H9 (cell line): ENCODE results near the gene SLC9A1. TPM values are rescaled to one million over a fixed set of nuclear protein-coding genes. Genes with fewer than 3 reads are reported as not detected.
"Not testable (repeated sequence)": the region's sequence is repeated elsewhere in the genome, so short reads cannot be mapped to it uniquely, and the experiment has no call there.

Experiments used
- DNase-seq: peaks from one replicate; pipeline ENCODE4 v3.0.0-alpha.2; 2017
- H2AFZ ChIP-seq: one replicate; pipeline ENCODE4 v1.6.1; 2013; ENCODE audit warnings: mild to moderate bottlenecking, low read length, control low read depth, moderate library complexity
- H2AK5ac ChIP-seq: 2 replicates; pipeline ENCODE4 v1.6.1; 2013; ENCODE audit warnings: low read length, control low read depth, mixed read lengths; ENCODE audit not compliant: insufficient read length
- H2BK120ac ChIP-seq: one replicate; pipeline ENCODE4 v1.6.1; 2013; ENCODE audit warnings: low read depth, mild to moderate bottlenecking, low read length, control low read depth, inconsistent platforms; ENCODE audit not compliant: poor library complexity, severe bottlenecking
- H2BK12ac ChIP-seq: 2 replicates; pipeline ENCODE4 v1.6.1; 2013; ENCODE audit warnings: low read length, control low read depth, mixed read lengths, low read depth; ENCODE audit not compliant: insufficient read length
- H2BK15ac ChIP-seq: 2 replicates; pipeline ENCODE4 v1.6.1; 2013; ENCODE audit warnings: low read depth, low read length, control low read depth
- H2BK20ac ChIP-seq: one replicate; pipeline ENCODE4 v1.6.1; 2013; ENCODE audit warnings: low read depth, mild to moderate bottlenecking, low read length, control low read depth, inconsistent platforms; ENCODE audit not compliant: poor library complexity, severe bottlenecking
- H2BK5ac ChIP-seq: 2 replicates; pipeline ENCODE4 v1.6.1; 2013; ENCODE audit warnings: low read length, control low read depth, mixed read lengths; ENCODE audit not compliant: insufficient read length
- H3K14ac ChIP-seq: 2 replicates; pipeline ENCODE4 v1.6.1; 2013; ENCODE audit warnings: low read length, control low read depth; ENCODE audit not compliant: insufficient read depth
- H3K18ac ChIP-seq: 2 replicates; pipeline ENCODE4 v1.6.1; 2013; ENCODE audit warnings: low read depth, mild to moderate bottlenecking, mixed read lengths, low read length, control low read depth; ENCODE audit not compliant: insufficient read length
- H3K23ac ChIP-seq: 2 replicates; pipeline ENCODE4 v1.6.1; 2013; ENCODE audit warnings: low read length, control low read depth, mixed read lengths, low read depth; ENCODE audit not compliant: insufficient read length
- H3K23me2 ChIP-seq: 2 replicates; pipeline ENCODE4 v1.6.1; 2013; ENCODE audit warnings: low read depth, mild to moderate bottlenecking, mixed read lengths, low read length, control low read depth; ENCODE audit not compliant: insufficient read length, poor library complexity, severe bottlenecking
- H3K27ac ChIP-seq: 2 replicates; pipeline ENCODE4 v1.5.1; 2013; ENCODE audit warnings: low read length, control low read depth, mixed read lengths, low read depth; ENCODE audit not compliant: insufficient read length
- H3K27me3 ChIP-seq: 2 replicates; pipeline ENCODE4 v1.6.1; 2013; ENCODE audit warnings: low read length, control low read depth, inconsistent platforms; ENCODE audit not compliant: insufficient read depth
- H3K4ac ChIP-seq: 2 replicates; pipeline ENCODE4 v1.6.1; 2013; ENCODE audit warnings: low read depth, mild to moderate bottlenecking, control low read depth, inconsistent platforms, low read length, moderate library complexity
- H3K4me1 ChIP-seq: 2 replicates; pipeline ENCODE4 v1.6.1; 2013; ENCODE audit warnings: low read length, control low read depth, inconsistent platforms; ENCODE audit not compliant: insufficient read depth
- H3K4me2 ChIP-seq: 2 replicates; pipeline ENCODE4 v1.6.1; 2013; ENCODE audit warnings: low read length, control low read depth, mixed read lengths; ENCODE audit not compliant: insufficient read length, insufficient read depth
- H3K56ac ChIP-seq: 2 replicates; pipeline ENCODE4 v1.6.1; 2013; ENCODE audit warnings: low read depth, mild to moderate bottlenecking, mixed read lengths, low read length, control low read depth; ENCODE audit not compliant: insufficient read length
- H3K79me1 ChIP-seq: 2 replicates; pipeline ENCODE4 v1.6.1; 2013; ENCODE audit warnings: low read depth, mild to moderate bottlenecking, moderate library complexity, low read length, control low read depth, inconsistent platforms; ENCODE audit not compliant: insufficient read depth, poor library complexity, severe bottlenecking
- H3K79me2 ChIP-seq: 2 replicates; pipeline ENCODE4 v1.6.1; 2013; ENCODE audit warnings: low read length, control low read depth, inconsistent platforms; ENCODE audit not compliant: insufficient read depth
- H3K9ac ChIP-seq: 2 replicates; pipeline ENCODE4 v1.6.1; 2013; ENCODE audit warnings: low read length, control low read depth, mixed read lengths; ENCODE audit not compliant: insufficient read length; ENCODE audit errors: extremely low read depth
- H3K9me3 ChIP-seq: one replicate; pipeline ENCODE4 v1.6.1; 2013; ENCODE audit warnings: low read depth, low read length, inconsistent platforms; ENCODE audit not compliant: control insufficient read depth
- H3T11ph ChIP-seq: one replicate; pipeline ENCODE4 v1.6.1; 2013; ENCODE audit warnings: mild to moderate bottlenecking, low read length, control low read depth, inconsistent platforms
- H4K20me1 ChIP-seq: one replicate; pipeline ENCODE4 v1.6.1; 2013; ENCODE audit not compliant: control insufficient read depth, insufficient read length, insufficient read depth
- H4K5ac ChIP-seq: 2 replicates; pipeline ENCODE4 v1.6.1; 2013; ENCODE audit warnings: low read depth, mild to moderate bottlenecking, mixed read lengths, low read length, control low read depth; ENCODE audit not compliant: insufficient read length
- H4K8ac ChIP-seq: replicated peaks from 2 replicates; pipeline ENCODE4 v1.6.1; 2013; ENCODE audit warnings: low read length, control low read depth, mixed read lengths, low read depth; ENCODE audit not compliant: insufficient read length
- H4K91ac ChIP-seq: 2 replicates; pipeline ENCODE4 v1.6.1; 2013; ENCODE audit warnings: low read depth, mild to moderate bottlenecking, moderate library complexity, mixed read lengths, low read length, control low read depth; ENCODE audit not compliant: insufficient read length
- H3K27ac Mint-ChIP-seq, 3 experiments: 2 replicates in 2 of 3; 3 replicates in 1 of 3; pipeline ENCODE4 v1.8.0; 2020 to 2021; ENCODE audit warnings: mixed read lengths in 3 of 3, mild to moderate bottlenecking in 1 of 3, moderate library complexity in 1 of 3
- H3K27me3 Mint-ChIP-seq: 2 replicates; pipeline ENCODE4 v1.8.0; 2021; ENCODE audit warnings: low read depth, mild to moderate bottlenecking, moderate library complexity, mixed read lengths
- H3K36me3 Mint-ChIP-seq, 3 experiments: 2 replicates in 2 of 3; 3 replicates in 1 of 3; pipeline ENCODE4 v1.8.0; 2020 to 2021; ENCODE audit warnings: low read depth in 3 of 3, mixed read lengths in 3 of 3; ENCODE audit not compliant: insufficient read depth in 1 of 3
- H3K4me1 Mint-ChIP-seq, 2 experiments: 2 replicates each; pipeline ENCODE4 v1.8.0; 2020; ENCODE audit warnings: mixed read lengths in 2 of 2
- H3K4me3 Mint-ChIP-seq, 2 experiments: 2 replicates in 1 of 2; 3 replicates in 1 of 2; pipeline ENCODE4 v1.8.0; 2020 to 2021; ENCODE audit warnings: mild to moderate bottlenecking in 2 of 2, mixed read lengths in 2 of 2, moderate library complexity in 1 of 2
- H3K9me3 Mint-ChIP-seq, 2 experiments: 2 replicates in 1 of 2; 3 replicates in 1 of 2; pipeline ENCODE4 v1.8.0; 2020; ENCODE audit warnings: mild to moderate bottlenecking in 2 of 2, mixed read lengths in 2 of 2, moderate library complexity in 1 of 2
- WGBS: extraction: QIAGEN DNeasy Blood & Tissue Kit; methylation state at CpG from one replicate; pipeline ENCODE4 v1.1.7; 2013; ENCODE audit warnings: missing lambda C conversion rate, low lambda C conversion rate, mixed read lengths; ENCODE audit not compliant: insufficient read length; ENCODE audit errors: extremely low coverage; 5-methylcytosine and 5-hydroxymethylcytosine counted together
- total RNA-seq: library from RNA; stranded (reverse); gene quantifications from 2 replicates; pipeline ENCODE4 v1.2.1, GENCODE V29; 2021
- TF ChIP-seq, protein P1 (sequence below): fragments of 200-600 bp; sonication (generic); conservative IDR thresholded peaks from 3 replicates; pipeline ENCODE4 v1.8.0; 2021; ENCODE audit warnings: antibody characterized with exemption, mild to moderate bottlenecking

Gene SLC9A1
- total RNA-seq, 1 experiment from 2014 or later: 20.8 TPM

DNA sequence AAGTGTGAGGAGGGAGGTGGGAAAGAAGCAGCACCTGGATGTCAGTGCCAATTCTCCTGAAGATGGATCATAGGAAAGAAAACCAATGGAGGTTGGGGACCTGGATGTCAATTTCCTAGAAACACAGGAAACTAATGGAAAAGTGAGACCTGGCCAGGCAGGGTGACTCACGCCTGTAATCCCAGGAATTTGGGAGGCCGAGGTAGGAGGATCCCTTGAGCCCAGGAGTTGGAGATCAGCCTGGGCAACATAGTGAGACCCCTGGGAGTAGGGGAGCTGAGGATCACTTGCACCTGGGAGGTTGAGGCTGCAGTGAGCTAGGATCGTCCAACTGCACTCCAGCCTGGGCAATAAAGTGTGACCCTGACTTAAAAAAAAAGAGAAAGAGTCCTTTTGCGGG is 21.4 kb upstream of the SLC9A1 start:
- no peaks in the 10 kb centered on the region for H3K79me1 ChIP-seq
- H2AK5ac ChIP-seq: no peak overlapping the region
- no peak overlapping the region for H3K9ac ChIP-seq
- no peak overlapping the region for H3T11ph ChIP-seq
- H2BK12ac ChIP-seq: no peak overlapping the region
- no peak overlapping the region for H3K27ac ChIP-seq
- H3K23ac ChIP-seq: no peak overlapping the region
- no peaks in the 10 kb centered on the region for H3K4me1 ChIP-seq
- Mint-ChIP-seq H3K9me3 (peaks cover 16 to 28% of the 10 kb centered on the region in 2 experiments), H3K36me3 (peaks cover 0 to 5% (median 4%) of the 10 kb centered on the region in 3 experiments; a peak in 3 of 7 replicates), H3K27me3 (peaks cover 1% of the 10 kb centered on the region), H3K4me3 (no peak overlapping the region), H3K27ac (no peak overlapping the region), H3K4me1 (0 out of 4 replicates have a peak, but pooled peaks cover 0 to 2% of the 10 kb centered on the region in 2 experiments)
- no CpG with 5 or more reads among the region's 4 CpGs for WGBS
- H4K5ac ChIP-seq: no peak overlapping the region
- H3K14ac ChIP-seq: no peak overlapping the region
- H3K56ac ChIP-seq: no peak overlapping the region
- H3K18ac ChIP-seq: no peak overlapping the region
- no peaks in the 10 kb centered on the region for H3K27me3 ChIP-seq
- H3K4ac ChIP-seq: no peak overlapping the region
- H3K4me2 ChIP-seq: no peak overlapping the region
- H3K79me2 ChIP-seq: no peaks in the 10 kb centered on the region
- no peak overlapping the region for H2BK5ac ChIP-seq
- no peaks in the 10 kb centered on the region for H3K23me2 ChIP-seq
- H2BK120ac ChIP-seq: no peak overlapping the region
- TF ChIP-seq, protein P1, sequence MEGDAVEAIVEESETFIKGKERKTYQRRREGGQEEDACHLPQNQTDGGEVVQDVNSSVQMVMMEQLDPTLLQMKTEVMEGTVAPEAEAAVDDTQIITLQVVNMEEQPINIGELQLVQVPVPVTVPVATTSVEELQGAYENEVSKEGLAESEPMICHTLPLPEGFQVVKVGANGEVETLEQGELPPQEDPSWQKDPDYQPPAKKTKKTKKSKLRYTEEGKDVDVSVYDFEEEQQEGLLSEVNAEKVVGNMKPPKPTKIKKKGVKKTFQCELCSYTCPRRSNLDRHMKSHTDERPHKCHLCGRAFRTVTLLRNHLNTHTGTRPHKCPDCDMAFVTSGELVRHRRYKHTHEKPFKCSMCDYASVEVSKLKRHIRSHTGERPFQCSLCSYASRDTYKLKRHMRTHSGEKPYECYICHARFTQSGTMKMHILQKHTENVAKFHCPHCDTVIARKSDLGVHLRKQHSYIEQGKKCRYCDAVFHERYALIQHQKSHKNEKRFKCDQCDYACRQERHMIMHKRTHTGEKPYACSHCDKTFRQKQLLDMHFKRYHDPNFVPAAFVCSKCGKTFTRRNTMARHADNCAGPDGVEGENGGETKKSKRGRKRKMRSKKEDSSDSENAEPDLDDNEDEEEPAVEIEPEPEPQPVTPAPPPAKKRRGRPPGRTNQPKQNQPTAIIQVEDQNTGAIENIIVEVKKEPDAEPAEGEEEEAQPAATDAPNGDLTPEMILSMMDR: no peak
- no peaks in the 10 kb centered on the region for H4K20me1 ChIP-seq
- H2BK15ac ChIP-seq: no peak overlapping the region
- no peak for DNase-seq
- no peak overlapping the region for H4K91ac ChIP-seq
- H4K8ac ChIP-seq: no peak overlapping the region
- peaks cover 6% of the 10 kb centered on the region for H3K9me3 ChIP-seq
- H2AFZ ChIP-seq: no peak overlapping the region
- no peak overlapping the region for H2BK20ac ChIP-seq

DNA sequence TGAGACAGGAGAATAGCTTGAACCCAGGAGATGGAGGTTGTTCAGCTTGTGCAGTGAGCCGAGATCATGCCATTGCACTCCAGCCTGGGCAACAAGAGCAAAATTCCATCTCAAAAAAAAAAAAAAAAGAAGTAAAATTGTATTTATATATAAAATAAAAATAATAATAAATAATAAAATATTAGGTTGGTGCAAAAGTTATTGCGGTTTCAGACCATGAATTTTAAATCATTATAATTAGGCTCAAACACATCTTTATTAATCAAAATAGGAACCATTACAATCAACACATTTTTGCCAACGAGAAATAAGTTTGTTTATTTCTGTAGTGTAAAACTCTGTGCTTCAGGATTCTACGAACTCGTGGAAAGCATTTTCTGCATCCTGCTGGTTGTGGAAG is 18.1 kb upstream of the SLC9A1 start:
- H3K79me2 ChIP-seq, H2BK120ac ChIP-seq, H3K27me3 ChIP-seq, H3K27ac Mint-ChIP-seq, H3K27me3 Mint-ChIP-seq, H3K56ac ChIP-seq, H3K4me1 ChIP-seq, DNase-seq, H2AK5ac ChIP-seq, H3K18ac ChIP-seq, H2BK12ac ChIP-seq, H3K23me2 ChIP-seq, H4K20me1 ChIP-seq, H3K23ac ChIP-seq, H4K5ac ChIP-seq, H3K4me1 Mint-ChIP-seq, H2BK15ac ChIP-seq, H3K4ac ChIP-seq, H3K9ac ChIP-seq, H3K36me3 Mint-ChIP-seq, H3K9me3 ChIP-seq, H4K91ac ChIP-seq, H3K4me3 Mint-ChIP-seq, H2AFZ ChIP-seq, H3K14ac ChIP-seq, H3K79me1 ChIP-seq, H4K8ac ChIP-seq, H3T11ph ChIP-seq, H3K4me2 ChIP-seq, H3K27ac ChIP-seq, H2BK20ac ChIP-seq, H2BK5ac ChIP-seq, H3K9me3 Mint-ChIP-seq: not testable (repeated sequence)
- no CpG with 5 or more reads among the region's 5 CpGs for WGBS
